ENCODE results near the gene TCF25. TPM values are rescaled to one million over a fixed set of nuclear protein-coding genes. Genes with fewer than 3 reads are reported as not detected.

Gene TCF25
- total RNA-seq, 1 donor from 2014 or later, result 201 TPM

DNA sequence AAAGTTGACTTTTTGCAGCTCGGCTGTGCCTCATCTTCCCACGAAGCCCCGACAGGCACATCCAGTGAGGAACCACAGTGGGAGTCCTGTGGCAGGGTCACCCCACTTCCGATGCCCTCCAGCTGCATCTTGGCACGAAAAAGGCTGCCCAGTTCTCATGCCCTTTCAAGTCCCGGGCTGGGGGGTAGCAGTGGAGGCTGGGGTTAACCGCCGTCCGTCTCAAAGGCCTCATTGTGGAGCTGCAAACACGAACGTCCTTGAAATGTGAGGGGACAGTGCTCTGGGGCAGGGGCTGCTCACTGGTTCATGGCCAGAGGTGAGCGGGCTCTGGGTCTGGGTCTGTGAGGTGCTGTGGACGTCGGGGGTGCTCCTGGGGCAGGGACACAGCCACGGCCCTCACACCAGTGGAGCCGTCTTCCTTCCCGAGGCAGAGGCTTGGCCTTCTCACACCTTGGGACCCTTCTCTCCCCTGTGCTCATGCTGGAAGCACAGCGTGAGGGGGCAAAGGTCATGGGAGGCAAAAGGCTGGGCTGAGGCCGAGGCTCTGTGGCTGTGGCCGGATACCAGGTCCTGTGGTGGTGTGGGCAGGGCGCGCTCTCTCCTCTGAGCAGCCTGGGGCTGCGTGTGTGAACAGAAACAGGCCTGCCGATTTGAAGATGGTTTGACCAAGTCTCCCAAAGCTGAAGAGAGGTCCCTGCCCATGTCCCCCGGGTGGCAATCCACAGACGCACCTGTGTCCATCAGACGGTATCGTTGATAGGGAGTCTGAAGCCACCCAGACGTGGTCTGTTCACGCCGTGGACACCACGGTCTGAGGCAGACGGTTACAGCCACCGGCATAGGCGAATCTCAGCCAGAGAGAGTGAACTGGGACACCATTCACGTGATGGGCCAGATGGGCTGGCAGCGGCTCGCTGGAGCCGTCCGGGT is 42.2 kb downstream of the TCF25 start:
- H3K4me1 Mint-ChIP-seq (ENCODE audit: low read depth), result peaks cover 6% of the 10 kb centered on the region
- no peak overlapping the region for H3K27ac Mint-ChIP-seq
- peaks cover 22% of the 10 kb centered on the region for H3K36me3 Mint-ChIP-seq (ENCODE audit: low read depth)
- no peaks in the 10 kb centered on the region for H3K9me3 Mint-ChIP-seq
- H3K4me3 Mint-ChIP-seq, result peak overlapping the region; percentile 7
- intact Hi-C loops (cut with micrococcal nuclease), result no loop called here
- no peak for DNase-seq (ENCODE audit: low spot score)
- peaks cover 8% of the 10 kb centered on the region for H3K27me3 Mint-ChIP-seq (ENCODE audit: insufficient read depth)

- Mint-ChIP-seq H3K27ac (peak overlapping the region; percentile 21), H3K27me3 (ENCODE audit: insufficient read depth) (peaks cover 13% of the 10 kb centered on the region), H3K4me1 (ENCODE audit: low read depth) (peaks cover 13% of the 10 kb centered on the region), H3K4me3 (peak overlapping the region; percentile 60), H3K36me3 (ENCODE audit: low read depth) (peaks cover 14% of the 10 kb centered on the region), H3K9me3 (no peaks in the 10 kb centered on the region)
- intact Hi-C loops (cut with micrococcal nuclease), result no loop called here
- DNase-seq (ENCODE audit: low spot score), result peak; percentile 82
Observed at GRCh38 chr16:89917773-89918452, 44.5 kb downstream of the TCF25 start.

GRCh38 chr16:89918453-89919347 is 45.3 kb downstream of the TCF25 start, which contains the start of gene MC1R:
TSS of gene MC1R (plus strand) at chr16:89918862. CDS start at chr16:89919259, 397 bp downstream.
- no peak for DNase-seq (ENCODE audit: low spot score)
- H3K27ac Mint-ChIP-seq, result peak within 1 kb of the TSS; percentile 21
- intact Hi-C loops (cut with micrococcal nuclease), result no loop called here
- no peaks in the 10 kb centered on the region for H3K9me3 Mint-ChIP-seq
- H3K4me3 Mint-ChIP-seq, result peak within 1 kb of the TSS; percentile 60
- H3K36me3 Mint-ChIP-seq (ENCODE audit: low read depth), result peaks cover 9% of the 10 kb centered on the region
- H3K4me1 Mint-ChIP-seq (ENCODE audit: low read depth), result peaks cover 13% of the 10 kb centered on the region
- peaks cover 13% of the 10 kb centered on the region for H3K27me3 Mint-ChIP-seq (ENCODE audit: insufficient read depth)

- Mint-ChIP-seq H3K36me3 (ENCODE audit: low read depth) (peaks cover 2% of the 10 kb centered on the region), H3K4me1 (ENCODE audit: low read depth) (peaks cover 13% of the 10 kb centered on the region), H3K27ac (no peak overlapping the region), H3K4me3 (no peak overlapping the region), H3K27me3 (ENCODE audit: insufficient read depth) (peaks cover 16% of the 10 kb centered on the region), H3K9me3 (no peaks in the 10 kb centered on the region)
- intact Hi-C loops (cut with micrococcal nuclease), result loop anchor here (5.0 to 10.0 kb wide), 3 partner anchors 105 to 217 kb away; partner anchors contain the start of genes SPATA2L, VPS9D1 and ZNF276
- no peak for DNase-seq (ENCODE audit: low spot score)
Observed at GRCh38 chr16:89919535-89920406, 46.4 kb downstream of the TCF25 start.

- H3K4me3 Mint-ChIP-seq, result peak overlapping the region; percentile 51
- peaks cover 24% of the 10 kb centered on the region for H3K27me3 Mint-ChIP-seq (ENCODE audit: insufficient read depth)
- intact Hi-C loops (cut with micrococcal nuclease), result loop anchor here (5.0 to 10.0 kb wide), 3 partner anchors 104 to 218 kb away; partner anchors contain the start of genes SPATA2L, VPS9D1 and ZNF276
- peaks cover 13% of the 10 kb centered on the region for H3K4me1 Mint-ChIP-seq (ENCODE audit: low read depth)
- peaks cover 2% of the 10 kb centered on the region for H3K36me3 Mint-ChIP-seq (ENCODE audit: low read depth)
- H3K9me3 Mint-ChIP-seq, result no peaks in the 10 kb centered on the region
- DNase-seq (ENCODE audit: low spot score), result no peak
- no peak overlapping the region for H3K27ac Mint-ChIP-seq
Observed at GRCh38 chr16:89920723-89921122, 47.3 kb downstream of the TCF25 start.

GRCh38 chr16:89921131-89921701 is 47.8 kb downstream of the TCF25 start:
- peak overlapping the region; percentile 83 for H3K4me3 Mint-ChIP-seq
- intact Hi-C loops (cut with micrococcal nuclease), result loop anchor here (5.0 to 10.0 kb wide), 3 partner anchors 104 to 219 kb away; partner anchors contain the start of genes SPATA2L, VPS9D1 and ZNF276
- H3K27ac Mint-ChIP-seq, result no peak overlapping the region
- DNase-seq (ENCODE audit: low spot score), result no peak
- peaks cover 13% of the 10 kb centered on the region for H3K4me1 Mint-ChIP-seq (ENCODE audit: low read depth)
- H3K27me3 Mint-ChIP-seq (ENCODE audit: insufficient read depth), result peaks cover 24% of the 10 kb centered on the region
- peaks cover under 1% of the 10 kb centered on the region for H3K36me3 Mint-ChIP-seq (ENCODE audit: low read depth)
- H3K9me3 Mint-ChIP-seq, result no peaks in the 10 kb centered on the region

DNA sequence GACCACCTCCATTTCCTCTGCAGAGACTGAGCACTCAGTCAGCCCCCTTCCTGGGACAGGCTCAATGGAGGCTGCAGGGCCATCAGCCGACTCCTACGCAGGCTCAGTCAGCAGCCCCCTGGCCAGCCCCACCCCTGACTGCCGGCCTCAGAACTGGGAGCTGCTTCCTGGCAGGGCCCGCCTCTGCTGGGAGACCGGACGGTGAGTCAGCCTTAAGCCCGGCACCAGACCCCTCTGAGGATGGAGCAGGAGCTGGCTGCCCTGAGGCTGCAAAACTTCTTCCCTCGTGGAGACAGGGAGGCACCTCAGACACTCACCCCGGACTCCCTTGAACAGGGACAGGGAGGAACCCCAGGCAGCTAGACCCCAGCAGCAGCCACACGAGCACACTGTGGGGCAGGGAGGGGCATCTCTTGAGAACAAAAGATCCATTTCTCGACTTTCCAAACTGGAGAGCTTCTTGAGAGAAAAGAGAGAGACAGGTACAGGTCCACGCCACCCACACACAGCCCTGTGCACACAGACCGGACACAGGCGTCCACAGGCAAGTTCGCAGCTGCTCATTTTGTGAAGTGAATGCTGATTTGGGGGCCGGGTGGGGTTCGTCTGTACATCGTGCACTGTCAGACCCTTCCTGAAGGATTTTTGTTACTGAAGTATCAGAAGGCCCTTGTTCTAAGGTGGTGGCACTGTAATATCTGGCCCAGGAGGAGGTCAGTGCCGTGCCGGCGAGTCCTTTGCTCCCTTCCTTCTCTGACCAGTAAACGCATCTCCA is 48.5 kb downstream of the TCF25 start:
- Mint-ChIP-seq H3K27me3 (ENCODE audit: insufficient read depth) (peaks cover 29% of the 10 kb centered on the region), H3K9me3 (no peaks in the 10 kb centered on the region), H3K36me3 (ENCODE audit: low read depth) (no peaks in the 10 kb centered on the region), H3K27ac (peak overlapping the region; percentile 15), H3K4me1 (ENCODE audit: low read depth) (peaks cover 13% of the 10 kb centered on the region), H3K4me3 (peak overlapping the region; percentile 83)
- DNase-seq (ENCODE audit: low spot score), result no peak
- intact Hi-C loops (cut with micrococcal nuclease), result loop anchor here (1.0 to 10.0 kb wide), 5 partner anchors 32 to 220 kb away; partner anchors contain the start of genes FANCA, SPATA2L, VPS9D1 and ZNF276

DNA sequence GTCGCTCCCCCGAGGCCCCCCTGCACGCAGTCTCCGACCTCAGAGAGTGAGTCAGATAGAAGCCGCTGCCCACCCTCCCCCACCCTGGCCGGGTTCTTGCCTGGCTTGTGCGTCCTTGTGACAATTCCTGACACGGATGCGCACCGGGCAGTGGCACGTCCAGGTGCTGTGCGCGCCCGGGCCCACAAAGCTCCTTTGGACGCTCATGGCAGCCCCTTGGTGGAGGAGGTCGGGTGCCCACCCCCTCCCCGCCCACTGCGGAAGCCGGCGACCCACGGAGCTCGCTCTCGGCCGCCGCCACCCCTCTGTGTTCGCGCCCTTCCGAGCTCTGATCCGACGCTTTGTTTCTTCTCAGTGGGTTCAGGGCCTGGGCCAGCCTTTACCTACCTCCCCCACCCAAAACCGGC is 49.1 kb downstream of the TCF25 start:
- H3K36me3 Mint-ChIP-seq (ENCODE audit: low read depth), result no peaks in the 10 kb centered on the region
- H3K4me1 Mint-ChIP-seq (ENCODE audit: low read depth), result peaks cover 12% of the 10 kb centered on the region
- intact Hi-C loops (cut with micrococcal nuclease), result loop anchor here (1.0 to 10.0 kb wide), 5 partner anchors 32 to 220 kb away; partner anchors contain the start of genes FANCA, SPATA2L, VPS9D1 and ZNF276
- peaks cover 29% of the 10 kb centered on the region for H3K27me3 Mint-ChIP-seq (ENCODE audit: insufficient read depth)
- H3K9me3 Mint-ChIP-seq, result no peaks in the 10 kb centered on the region
- peak overlapping the region; percentile 15 for H3K27ac Mint-ChIP-seq
- H3K4me3 Mint-ChIP-seq, result peak overlapping the region; percentile 83
- DNase-seq (ENCODE audit: low spot score), result no peak

- Mint-ChIP-seq H3K36me3 (ENCODE audit: low read depth) (no peaks in the 10 kb centered on the region), H3K27me3 (ENCODE audit: insufficient read depth) (peaks cover 29% of the 10 kb centered on the region), H3K27ac (peak within 1 kb of the TSS; percentile 15), H3K4me1 (ENCODE audit: low read depth) (peaks cover 7% of the 10 kb centered on the region), H3K4me3 (peak within 1 kb of the TSS; percentile 83), H3K9me3 (no peaks in the 10 kb centered on the region)
- intact Hi-C loops (cut with micrococcal nuclease), result loop anchor here (1.0 to 10.0 kb wide), 5 partner anchors 33 to 221 kb away; partner anchors contain the start of genes FANCA, SPATA2L, VPS9D1 and ZNF276
- DNase-seq (ENCODE audit: low spot score), result peak; percentile 69
Observed at GRCh38 chr16:89922884-89923639, 49.7 kb downstream of the TCF25 start, which contains the start of gene TUBB3. TSS of gene TUBB3 (plus strand) at chr16:89923342. CDS start at chr16:89923402, 60 bp downstream.
